WERI-Rb-1 (cell line): ENCODE measurements around the gene HTR2B.

Experiments
- DNase-seq: peaks from one replicate; pipeline ENCODE4 v3.0.0-alpha.2; 2020
- H3K27ac ChIP-seq: fragments of 250-450 bp; sonication (Bioruptor Pico); 2 replicates; pipeline ENCODE4 v1.5.1; 2020; ENCODE audit warnings: mild to moderate bottlenecking, moderate library complexity
- H3K27me3 ChIP-seq: fragments of 250-450 bp; sonication (Bioruptor Pico); 2 replicates; pipeline ENCODE4 v1.5.1; 2021; ENCODE audit warnings: mild to moderate bottlenecking, low read depth, moderate library complexity; ENCODE audit not compliant: insufficient read depth, severe bottlenecking
- H3K36me3 ChIP-seq: fragments of 250-450 bp; sonication (Bioruptor Pico); 2 replicates; pipeline ENCODE4 v1.5.1; 2020; ENCODE audit warnings: mild to moderate bottlenecking, moderate library complexity
- H3K4me3 ChIP-seq: 2 replicates; pipeline ENCODE4 v1.5.1; 2011; ENCODE audit warnings: low read depth, mild to moderate bottlenecking, control low read depth, low read length
- H3K9me3 ChIP-seq: fragments of 250-450 bp; sonication (Bioruptor Pico); 2 replicates; pipeline ENCODE4 v1.5.1; 2021; ENCODE audit warnings: mild to moderate bottlenecking, moderate library complexity; ENCODE audit not compliant: severe bottlenecking
- CTCF ChIP-seq: IDR thresholded peaks from 2 replicates; pipeline ENCODE4 v1.5.1; 2011; ENCODE audit warnings: low read depth, mild to moderate bottlenecking, control low read depth, inconsistent platforms, low read length

HTR2B gene

GRCh38 chr2:231124838-231125568 lies at the start of gene HTR2B:
Gene HTR2B (minus strand): TSS chr2:231125042. CDS start chr2:231123764, 1,278 bp downstream.
- Histone ChIP-seq H3K9me3 (no peaks in the 10 kb centered on the region), H3K4me3 (no peak within 1 kb of the TSS), H3K27ac (no peak within 1 kb of the TSS), H3K27me3 (no peaks in the 10 kb centered on the region), H3K36me3 (no peaks in the 10 kb centered on the region; the same call in 1 of the 2 replicates)
- DNase-seq = no peak
- TF ChIP-seq CTCF = no peak

- no peak for TF ChIP-seq CTCF
- no peak for DNase-seq
These were observed 49.4 kb upstream of the HTR2B start for GRCh38 chr2:231174211-231174651.

GRCh38 chr2:231172025-231172424 lies 47.2 kb upstream of the HTR2B start:
- Histone ChIP-seq H3K36me3 (peaks cover 39% of the 10 kb centered on the region), H3K27ac (no peak overlapping the region), H3K27me3 (no peaks in the 10 kb centered on the region), H3K4me3 (no peak overlapping the region), H3K9me3 (no peaks in the 10 kb centered on the region)
- no peak for TF ChIP-seq CTCF
- no peak for DNase-seq

More at GRCh38 chr2:231174211-231174651, 49.4 kb upstream of the HTR2B start:
- Histone ChIP-seq H3K36me3 (peaks cover 26% of the 10 kb centered on the region), H3K9me3 (no peaks in the 10 kb centered on the region), H3K4me3 (no peak overlapping the region), H3K27me3 (no peaks in the 10 kb centered on the region), H3K27ac (no peak overlapping the region)

GRCh38 chr2:231170055-231170454 lies 45.2 kb upstream of the HTR2B start:
- H3K36me3 ChIP-seq = peaks cover 43% of the 10 kb centered on the region
- H3K27ac ChIP-seq = no peak overlapping the region

GRCh38 chr2:231169488-231169887 lies 44.6 kb upstream of the HTR2B start:
- TF ChIP-seq CTCF = no peak
- DNase-seq = no peak
- no peaks in the 10 kb centered on the region for H3K27me3 ChIP-seq
- H3K27ac ChIP-seq = no peak overlapping the region
- no peak overlapping the region for H3K4me3 ChIP-seq
- H3K9me3 ChIP-seq = no peaks in the 10 kb centered on the region
- peaks cover 40% of the 10 kb centered on the region for H3K36me3 ChIP-seq

More at GRCh38 chr2:231170055-231170454, 45.2 kb upstream of the HTR2B start:
- no peaks in the 10 kb centered on the region for H3K9me3 ChIP-seq
- H3K4me3 ChIP-seq = no peak overlapping the region
- H3K27me3 ChIP-seq = no peaks in the 10 kb centered on the region
- no peak for DNase-seq
- no peak for TF ChIP-seq CTCF
